GM23338 (cell line): ENCODE measurements around the gene CRB2.

ENCODE experiments used
- CREB1 ChIP-seq: fragments of 250-450 bp; sonication (Bioruptor Pico); IDR thresholded peaks from 2 replicates; pipeline ENCODE4 v1.5.0; 2020; ENCODE audit warnings: low read depth, mild to moderate bottlenecking, moderate library complexity
- CTCF ChIP-seq, 2 experiments: fragments of 200-600 bp in 1 of 2; sonication (generic) in 1 of 2; conservative IDR thresholded peaks; 2 replicates each; pipeline versions ENCODE4 v1.5.1 to v1.6.1; 2016 to 2017; ENCODE audit warnings: antibody characterized with exemption in 2 of 2, low read depth in 2 of 2, mild to moderate bottlenecking in 2 of 2, moderate library complexity in 1 of 2
- EZH2 ChIP-seq: fragments of 200-600 bp; sonication (generic); IDR thresholded peaks from one replicate; pipeline ENCODE4 v1.8.0; 2017; ENCODE audit warnings: antibody characterized with exemption, mild to moderate bottlenecking, low read depth; ENCODE audit not compliant: unreplicated experiment
- EZH2phosphoT487 ChIP-seq: fragments of 200-600 bp; sonication (generic); IDR thresholded peaks from one replicate; pipeline ENCODE4 v1.8.1; 2018; ENCODE audit warnings: antibody characterized with exemption; ENCODE audit not compliant: unreplicated experiment
- JUNB ChIP-seq: IDR thresholded peaks from one replicate; pipeline ENCODE4 v1.6.1; 2016; ENCODE audit warnings: antibody characterized with exemption; ENCODE audit not compliant: unreplicated experiment
- NANOG ChIP-seq: IDR thresholded peaks from 2 replicates; pipeline ENCODE4 v1.6.1; 2016; ENCODE audit warnings: antibody characterized with exemption, borderline replicate concordance
- POLR2AphosphoS5 ChIP-seq: IDR thresholded peaks from 2 replicates; pipeline ENCODE4 v1.6.1; 2016; ENCODE audit warnings: antibody characterized with exemption, low read depth
- STAT1 ChIP-seq: IDR thresholded peaks from one replicate; pipeline ENCODE4 v1.6.1; 2016; ENCODE audit warnings: antibody characterized with exemption; ENCODE audit not compliant: unreplicated experiment
- ZNF114 ChIP-seq: fragments of 250-450 bp; sonication (Bioruptor Pico); IDR thresholded peaks from 2 replicates; pipeline ENCODE4 v1.5.0; 2020; ENCODE audit warnings: mild to moderate bottlenecking, moderate library complexity
- ZNF331 ChIP-seq: fragments of 250-450 bp; sonication (Bioruptor Pico); IDR thresholded peaks from 2 replicates; pipeline ENCODE4 v1.5.0; 2020; ENCODE audit warnings: low read depth, mild to moderate bottlenecking, moderate library complexity
- TF ChIP-seq, protein P1 (sequence below): IDR thresholded peaks from one replicate; pipeline ENCODE4 v1.6.1; 2018; ENCODE audit warnings: antibody characterized with exemption; ENCODE audit not compliant: unreplicated experiment
- TF ChIP-seq, protein P2 (sequence below): fragments of 250-450 bp; sonication (Bioruptor Pico); IDR thresholded peaks from 2 replicates; pipeline ENCODE4 v1.5.0; 2020; ENCODE audit warnings: mild to moderate bottlenecking, moderate library complexity
- TF ChIP-seq, protein P3 (sequence below): IDR thresholded peaks from 2 replicates; pipeline ENCODE4 v1.6.1; 2016; ENCODE audit warnings: antibody characterized with exemption

DNA sequence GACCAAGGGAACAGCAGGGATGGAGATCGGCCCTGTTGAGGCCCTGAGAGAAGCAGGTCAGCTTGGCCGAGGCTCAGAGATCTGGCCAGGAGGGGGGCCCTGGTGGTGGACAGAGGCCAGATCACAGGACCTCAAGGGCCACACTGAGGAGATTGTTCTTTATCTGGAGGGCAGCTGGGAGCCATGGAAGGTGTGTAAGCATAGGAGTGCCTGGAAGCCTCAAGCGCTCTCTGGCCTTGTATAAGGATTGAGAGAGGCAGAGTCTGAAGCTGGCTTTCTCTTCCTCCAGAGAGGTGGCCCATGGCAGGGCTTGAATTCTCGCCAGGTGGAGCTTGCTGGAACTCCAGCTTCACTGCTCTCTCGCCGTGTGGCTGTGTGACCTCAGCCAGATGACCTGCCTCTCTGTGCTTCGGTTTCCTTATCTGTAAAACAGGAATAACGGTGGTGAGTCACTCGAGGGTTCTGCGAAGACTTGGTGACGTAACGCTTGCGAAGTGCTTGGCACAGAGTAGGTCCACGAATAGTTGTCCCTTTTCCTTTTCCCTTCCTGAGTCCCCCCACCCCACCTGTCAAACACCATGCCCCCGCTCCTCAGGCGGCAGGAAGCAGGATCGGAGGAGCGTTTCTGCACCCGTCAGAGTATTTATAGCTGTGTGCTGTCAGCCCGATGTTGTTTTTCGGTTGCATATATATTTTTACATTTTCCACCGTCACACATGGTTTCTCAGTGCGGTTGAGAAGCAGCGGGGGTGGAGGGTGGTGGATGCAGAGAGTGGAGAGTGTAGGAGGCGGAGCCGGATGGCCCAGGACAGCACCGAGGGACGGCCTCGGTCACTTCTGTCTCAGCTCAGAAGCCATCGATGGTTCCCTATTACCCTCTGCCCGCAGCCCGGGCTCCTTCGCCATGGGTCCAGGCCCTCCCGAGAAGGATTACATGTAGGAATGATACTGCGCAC is 17.0 kb upstream of the CRB2 start:
- TF ChIP-seq EZH2, result no peak
- TF ChIP-seq CTCF (conservative IDR thresholded peaks at IDR 0.05; ENCODE audit: low read depth in 2 of 2), result no peak
- no peak for TF ChIP-seq NANOG
- TF ChIP-seq, protein P1, sequence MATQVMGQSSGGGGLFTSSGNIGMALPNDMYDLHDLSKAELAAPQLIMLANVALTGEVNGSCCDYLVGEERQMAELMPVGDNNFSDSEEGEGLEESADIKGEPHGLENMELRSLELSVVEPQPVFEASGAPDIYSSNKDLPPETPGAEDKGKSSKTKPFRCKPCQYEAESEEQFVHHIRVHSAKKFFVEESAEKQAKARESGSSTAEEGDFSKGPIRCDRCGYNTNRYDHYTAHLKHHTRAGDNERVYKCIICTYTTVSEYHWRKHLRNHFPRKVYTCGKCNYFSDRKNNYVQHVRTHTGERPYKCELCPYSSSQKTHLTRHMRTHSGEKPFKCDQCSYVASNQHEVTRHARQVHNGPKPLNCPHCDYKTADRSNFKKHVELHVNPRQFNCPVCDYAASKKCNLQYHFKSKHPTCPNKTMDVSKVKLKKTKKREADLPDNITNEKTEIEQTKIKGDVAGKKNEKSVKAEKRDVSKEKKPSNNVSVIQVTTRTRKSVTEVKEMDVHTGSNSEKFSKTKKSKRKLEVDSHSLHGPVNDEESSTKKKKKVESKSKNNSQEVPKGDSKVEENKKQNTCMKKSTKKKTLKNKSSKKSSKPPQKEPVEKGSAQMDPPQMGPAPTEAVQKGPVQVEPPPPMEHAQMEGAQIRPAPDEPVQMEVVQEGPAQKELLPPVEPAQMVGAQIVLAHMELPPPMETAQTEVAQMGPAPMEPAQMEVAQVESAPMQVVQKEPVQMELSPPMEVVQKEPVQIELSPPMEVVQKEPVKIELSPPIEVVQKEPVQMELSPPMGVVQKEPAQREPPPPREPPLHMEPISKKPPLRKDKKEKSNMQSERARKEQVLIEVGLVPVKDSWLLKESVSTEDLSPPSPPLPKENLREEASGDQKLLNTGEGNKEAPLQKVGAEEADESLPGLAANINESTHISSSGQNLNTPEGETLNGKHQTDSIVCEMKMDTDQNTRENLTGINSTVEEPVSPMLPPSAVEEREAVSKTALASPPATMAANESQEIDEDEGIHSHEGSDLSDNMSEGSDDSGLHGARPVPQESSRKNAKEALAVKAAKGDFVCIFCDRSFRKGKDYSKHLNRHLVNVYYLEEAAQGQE, result no peak
- no peak for TF ChIP-seq EZH2phosphoT487
- no peak for TF ChIP-seq POLR2AphosphoS5
- TF ChIP-seq JUNB, result no peak
- TF ChIP-seq CREB1 (CRISPR knock-in tag), result no peak
- TF ChIP-seq, protein P2, sequence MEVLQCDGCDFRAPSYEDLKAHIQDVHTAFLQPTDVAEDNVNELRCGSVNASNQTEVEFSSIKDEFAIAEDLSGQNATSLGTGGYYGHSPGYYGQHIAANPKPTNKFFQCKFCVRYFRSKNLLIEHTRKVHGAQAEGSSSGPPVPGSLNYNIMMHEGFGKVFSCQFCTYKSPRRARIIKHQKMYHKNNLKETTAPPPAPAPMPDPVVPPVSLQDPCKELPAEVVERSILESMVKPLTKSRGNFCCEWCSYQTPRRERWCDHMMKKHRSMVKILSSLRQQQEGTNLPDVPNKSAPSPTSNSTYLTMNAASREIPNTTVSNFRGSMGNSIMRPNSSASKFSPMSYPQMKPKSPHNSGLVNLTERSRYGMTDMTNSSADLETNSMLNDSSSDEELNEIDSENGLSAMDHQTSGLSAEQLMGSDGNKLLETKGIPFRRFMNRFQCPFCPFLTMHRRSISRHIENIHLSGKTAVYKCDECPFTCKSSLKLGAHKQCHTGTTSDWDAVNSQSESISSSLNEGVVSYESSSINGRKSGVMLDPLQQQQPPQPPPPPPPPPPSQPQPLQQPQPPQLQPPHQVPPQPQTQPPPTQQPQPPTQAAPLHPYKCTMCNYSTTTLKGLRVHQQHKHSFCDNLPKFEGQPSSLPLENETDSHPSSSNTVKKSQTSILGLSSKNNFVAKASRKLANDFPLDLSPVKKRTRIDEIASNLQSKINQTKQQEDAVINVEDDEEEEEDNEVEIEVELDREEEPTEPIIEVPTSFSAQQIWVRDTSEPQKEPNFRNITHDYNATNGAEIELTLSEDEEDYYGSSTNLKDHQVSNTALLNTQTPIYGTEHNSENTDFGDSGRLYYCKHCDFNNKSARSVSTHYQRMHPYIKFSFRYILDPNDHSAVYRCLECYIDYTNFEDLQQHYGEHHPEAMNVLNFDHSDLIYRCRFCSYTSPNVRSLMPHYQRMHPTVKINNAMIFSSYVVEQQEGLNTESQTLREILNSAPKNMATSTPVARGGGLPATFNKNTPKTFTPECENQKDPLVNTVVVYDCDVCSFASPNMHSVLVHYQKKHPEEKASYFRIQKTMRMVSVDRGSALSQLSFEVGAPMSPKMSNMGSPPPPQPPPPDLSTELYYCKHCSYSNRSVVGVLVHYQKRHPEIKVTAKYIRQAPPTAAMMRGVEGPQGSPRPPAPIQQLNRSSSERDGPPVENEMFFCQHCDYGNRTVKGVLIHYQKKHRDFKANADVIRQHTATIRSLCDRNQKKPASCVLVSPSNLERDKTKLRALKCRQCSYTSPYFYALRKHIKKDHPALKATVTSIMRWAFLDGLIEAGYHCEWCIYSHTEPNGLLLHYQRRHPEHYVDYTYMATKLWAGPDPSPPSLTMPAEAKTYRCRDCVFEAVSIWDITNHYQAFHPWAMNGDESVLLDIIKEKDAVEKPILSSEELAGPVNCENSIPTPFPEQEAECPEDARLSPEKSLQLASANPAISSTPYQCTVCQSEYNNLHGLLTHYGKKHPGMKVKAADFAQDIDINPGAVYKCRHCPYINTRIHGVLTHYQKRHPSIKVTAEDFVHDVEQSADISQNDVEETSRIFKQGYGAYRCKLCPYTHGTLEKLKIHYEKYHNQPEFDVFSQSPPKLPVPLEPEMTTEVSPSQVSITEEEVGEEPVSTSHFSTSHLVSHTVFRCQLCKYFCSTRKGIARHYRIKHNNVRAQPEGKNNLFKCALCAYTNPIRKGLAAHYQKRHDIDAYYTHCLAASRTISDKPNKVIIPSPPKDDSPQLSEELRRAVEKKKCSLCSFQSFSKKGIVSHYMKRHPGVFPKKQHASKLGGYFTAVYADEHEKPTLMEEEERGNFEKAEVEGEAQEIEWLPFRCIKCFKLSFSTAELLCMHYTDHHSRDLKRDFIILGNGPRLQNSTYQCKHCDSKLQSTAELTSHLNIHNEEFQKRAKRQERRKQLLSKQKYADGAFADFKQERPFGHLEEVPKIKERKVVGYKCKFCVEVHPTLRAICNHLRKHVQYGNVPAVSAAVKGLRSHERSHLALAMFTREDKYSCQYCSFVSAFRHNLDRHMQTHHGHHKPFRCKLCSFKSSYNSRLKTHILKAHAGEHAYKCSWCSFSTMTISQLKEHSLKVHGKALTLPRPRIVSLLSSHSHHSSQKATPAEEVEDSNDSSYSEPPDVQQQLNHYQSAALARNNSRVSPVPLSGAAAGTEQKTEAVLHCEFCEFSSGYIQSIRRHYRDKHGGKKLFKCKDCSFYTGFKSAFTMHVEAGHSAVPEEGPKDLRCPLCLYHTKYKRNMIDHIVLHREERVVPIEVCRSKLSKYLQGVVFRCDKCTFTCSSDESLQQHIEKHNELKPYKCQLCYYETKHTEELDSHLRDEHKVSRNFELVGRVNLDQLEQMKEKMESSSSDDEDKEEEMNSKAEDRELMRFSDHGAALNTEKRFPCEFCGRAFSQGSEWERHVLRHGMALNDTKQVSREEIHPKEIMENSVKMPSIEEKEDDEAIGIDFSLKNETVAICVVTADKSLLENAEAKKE, result no peak
- TF ChIP-seq, protein P3, sequence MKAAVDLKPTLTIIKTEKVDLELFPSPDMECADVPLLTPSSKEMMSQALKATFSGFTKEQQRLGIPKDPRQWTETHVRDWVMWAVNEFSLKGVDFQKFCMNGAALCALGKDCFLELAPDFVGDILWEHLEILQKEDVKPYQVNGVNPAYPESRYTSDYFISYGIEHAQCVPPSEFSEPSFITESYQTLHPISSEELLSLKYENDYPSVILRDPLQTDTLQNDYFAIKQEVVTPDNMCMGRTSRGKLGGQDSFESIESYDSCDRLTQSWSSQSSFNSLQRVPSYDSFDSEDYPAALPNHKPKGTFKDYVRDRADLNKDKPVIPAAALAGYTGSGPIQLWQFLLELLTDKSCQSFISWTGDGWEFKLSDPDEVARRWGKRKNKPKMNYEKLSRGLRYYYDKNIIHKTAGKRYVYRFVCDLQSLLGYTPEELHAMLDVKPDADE, result no peak
- TF ChIP-seq ZNF114, result no peak
- no peak for TF ChIP-seq STAT1
- no peak for TF ChIP-seq ZNF331 (CRISPR knock-in tag)
